Renal cortex interstitium (tissue), 11 donors: Measurements from ENCODE around the gene LRRC26. TPM values are rescaled to one million over a fixed set of nuclear protein-coding genes. Genes with fewer than 3 reads are reported as not detected.

Experiments used
- DNase-seq, 11 donors: peaks; one replicate each; pipeline ENCODE4 v3.0.0-alpha.2; 2013; ENCODE audit warnings: low read depth in 9 of 11, low spot score in 4 of 11; ENCODE audit errors: extremely low read depth in 1 of 11
- polyA plus RNA-seq, 3 donors: library from polyadenylated mRNA; unstranded; fragments of 120-200 nt; gene quantifications; one replicate each; pipeline ENCODE4 v1.2.1, GENCODE V29; 2013; ENCODE audit not compliant: insufficient read length in 3 of 3

Gene LRRC26
- polyA plus RNA-seq, 3 donors = 0.14 TPM; not detected in 2

DNA sequence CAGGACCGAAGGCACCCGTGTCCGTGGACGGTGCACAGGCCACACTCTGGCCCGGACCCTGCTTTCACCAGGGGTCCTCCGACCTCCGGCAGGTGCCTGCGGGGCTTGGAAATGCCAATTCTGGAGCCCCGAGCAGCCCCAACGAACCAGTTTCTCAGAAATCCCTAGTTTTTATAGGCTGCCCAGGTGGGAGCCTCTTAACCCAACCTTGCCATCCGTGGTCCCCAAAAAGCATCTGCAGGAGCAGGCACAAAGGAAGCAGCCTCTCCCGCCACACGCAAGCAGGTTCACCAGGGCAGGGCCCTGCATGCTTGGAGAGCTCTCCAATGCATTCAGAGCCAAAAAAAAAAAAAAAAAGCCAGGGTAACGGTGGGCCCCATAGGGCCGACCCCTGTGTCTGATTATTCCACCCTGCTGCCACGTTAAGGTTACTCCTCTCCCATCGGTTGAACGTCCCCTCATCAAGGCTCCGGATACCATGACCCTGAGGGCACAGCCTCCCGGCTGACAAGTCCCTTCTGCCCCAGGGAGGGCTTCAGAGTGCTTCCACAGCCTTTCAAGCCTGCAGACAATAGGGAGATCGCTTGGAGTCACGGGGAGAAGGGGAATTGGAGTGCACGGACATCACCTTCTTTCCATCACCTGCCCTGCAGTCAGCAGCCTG, 31.5 kb upstream of the LRRC26 start:
- no peak for DNase-seq

DNA sequence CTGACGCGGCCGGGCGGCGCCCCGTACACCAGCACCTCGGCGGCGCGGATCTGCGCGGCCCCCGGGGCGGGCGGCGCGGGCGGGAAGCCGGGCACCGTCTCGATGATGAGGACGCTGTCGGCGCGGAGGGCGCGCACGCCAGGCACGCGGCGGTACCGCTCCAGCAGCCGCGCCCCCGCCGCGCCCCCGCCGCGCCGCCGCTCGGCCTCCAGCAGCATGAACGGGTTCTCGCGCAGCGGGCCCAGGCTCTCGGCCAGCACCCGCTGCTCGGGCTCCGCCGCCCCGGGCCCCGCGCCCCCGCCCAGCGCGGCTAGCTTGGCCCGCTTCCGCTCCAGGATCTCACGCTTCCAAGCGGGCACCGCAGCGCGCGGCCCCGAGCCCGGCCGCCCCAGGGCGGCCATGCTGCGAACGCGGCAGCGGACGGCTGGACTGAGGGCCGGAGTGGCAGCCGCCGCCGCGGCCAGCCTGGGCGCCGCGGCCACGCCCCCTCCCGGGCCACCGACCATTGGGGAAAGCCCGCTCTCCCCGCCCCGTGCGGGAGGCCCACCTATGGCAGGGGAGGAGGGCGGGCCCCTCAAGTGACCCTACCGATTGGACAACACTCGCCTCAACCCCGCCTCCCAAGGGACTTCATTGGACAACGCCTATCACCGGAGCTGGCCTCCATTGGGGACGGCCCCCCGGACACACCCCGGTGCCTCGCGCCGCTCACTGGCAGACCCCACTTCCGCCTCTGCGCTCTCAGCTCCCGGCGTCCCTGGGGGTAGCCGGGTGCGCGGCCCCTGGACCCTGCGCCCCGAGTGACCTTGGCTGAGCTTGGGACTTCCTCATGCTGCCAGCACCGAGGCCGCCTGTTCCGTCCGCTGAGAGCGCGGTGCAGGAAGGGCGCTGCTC, 30.7 kb upstream of the LRRC26 start, which contains the start of gene TPRN:
Gene TPRN, minus strand, starts transcription at position 431 of the 894 bp plus-strand sequence. Its CDS starts 30 bp downstream, at position 401.
- DNase-seq = peak; percentile 94 to 99 (median 98)

DNA sequence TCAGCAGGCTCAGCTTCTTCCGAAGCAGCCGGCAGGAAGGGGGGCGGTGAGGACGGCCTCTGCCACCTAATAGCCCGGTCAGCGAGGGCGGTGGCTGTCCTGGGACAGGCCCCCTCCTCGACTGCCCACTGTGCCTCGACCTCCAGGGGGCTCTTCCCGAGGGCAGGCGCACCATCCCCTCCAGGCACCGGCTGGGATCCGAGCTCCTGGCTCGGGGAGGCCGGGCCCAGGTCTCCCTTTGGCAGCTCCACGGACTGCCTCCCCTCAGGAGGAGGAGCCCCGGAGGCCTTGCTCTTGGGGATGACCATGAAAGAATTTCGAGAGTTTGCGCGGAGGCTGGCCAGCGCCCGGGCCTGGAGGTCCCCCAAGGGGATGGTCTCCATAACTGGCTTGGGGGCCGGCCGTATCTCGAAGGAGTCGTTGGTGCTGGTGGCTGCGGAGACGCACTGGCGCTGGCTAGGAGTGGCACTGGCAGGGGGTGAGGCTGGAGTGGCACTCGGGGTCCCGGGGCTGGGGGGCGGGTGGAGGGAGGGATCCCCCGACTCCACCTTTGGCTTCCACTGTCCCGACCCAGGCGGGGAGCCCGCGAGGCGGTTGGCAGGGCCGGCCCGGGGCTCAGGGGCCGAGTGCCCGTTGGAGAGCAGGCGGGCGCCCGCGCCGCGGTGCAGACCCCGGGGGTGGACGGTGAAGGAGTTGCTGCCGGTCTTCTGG, 29.7 kb upstream of the LRRC26 start:
- DNase-seq = no peak

DNA sequence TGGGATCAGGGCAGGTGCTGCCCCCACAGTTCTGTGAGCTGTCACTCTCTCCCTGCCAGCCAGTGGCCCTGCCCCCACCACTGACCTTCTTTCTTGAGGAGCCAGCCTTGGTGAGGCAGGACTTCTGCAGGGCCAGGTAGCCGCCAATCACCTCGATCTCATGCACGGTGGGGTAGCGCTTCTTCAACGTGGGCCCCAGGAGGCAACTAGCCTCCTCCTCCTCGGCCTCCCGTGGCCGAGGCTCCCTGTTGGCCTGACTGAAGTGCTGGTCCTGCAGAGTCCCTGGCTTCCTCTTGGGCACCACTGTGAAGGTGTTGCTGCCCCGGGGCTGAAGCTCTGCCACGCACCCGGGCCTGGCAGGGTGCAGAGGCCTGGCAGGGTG, 29.0 kb upstream of the LRRC26 start:
- DNase-seq = no peak

DNA sequence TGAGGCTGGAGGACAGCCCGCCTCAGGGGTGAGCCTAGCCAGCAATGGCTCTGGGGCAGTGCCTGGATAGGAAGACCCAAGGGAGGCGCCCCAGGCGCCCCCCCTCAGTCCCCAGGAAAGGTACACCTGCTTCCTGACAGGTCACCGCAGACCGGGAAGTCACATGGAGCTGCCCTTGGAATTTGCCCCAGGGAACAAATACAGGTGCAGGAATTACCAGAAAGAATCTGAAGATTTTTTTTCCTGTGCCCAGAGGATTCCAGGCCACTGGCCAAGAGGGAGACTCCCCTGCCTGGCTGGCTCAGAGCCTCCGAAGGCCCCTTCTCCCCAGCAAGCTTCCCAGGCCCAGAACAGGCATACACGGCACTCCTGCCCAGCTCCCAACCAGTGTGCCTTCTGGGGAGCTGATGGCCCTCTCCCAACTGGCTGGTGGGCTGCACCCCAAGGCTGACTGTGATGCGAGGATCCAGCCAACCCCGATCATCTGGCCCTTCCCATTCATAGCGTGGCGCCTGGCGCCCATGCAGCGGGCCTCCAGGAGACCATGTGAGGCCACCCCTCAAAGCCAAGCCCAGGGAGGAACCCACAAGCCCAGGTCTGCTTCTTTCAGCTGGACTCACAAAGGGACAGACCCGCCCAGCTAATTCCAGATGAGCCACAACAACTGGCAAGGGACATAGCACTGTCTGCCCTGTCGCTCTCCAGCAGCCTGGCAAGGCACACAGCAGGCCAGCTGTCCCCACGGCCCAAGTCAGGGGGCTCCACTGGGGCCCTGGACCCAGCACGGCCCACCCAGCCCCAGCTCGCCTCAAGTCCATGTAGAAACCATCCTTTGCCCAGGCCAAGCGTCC, 28.4 kb upstream of the LRRC26 start:
- no peak for DNase-seq

DNA sequence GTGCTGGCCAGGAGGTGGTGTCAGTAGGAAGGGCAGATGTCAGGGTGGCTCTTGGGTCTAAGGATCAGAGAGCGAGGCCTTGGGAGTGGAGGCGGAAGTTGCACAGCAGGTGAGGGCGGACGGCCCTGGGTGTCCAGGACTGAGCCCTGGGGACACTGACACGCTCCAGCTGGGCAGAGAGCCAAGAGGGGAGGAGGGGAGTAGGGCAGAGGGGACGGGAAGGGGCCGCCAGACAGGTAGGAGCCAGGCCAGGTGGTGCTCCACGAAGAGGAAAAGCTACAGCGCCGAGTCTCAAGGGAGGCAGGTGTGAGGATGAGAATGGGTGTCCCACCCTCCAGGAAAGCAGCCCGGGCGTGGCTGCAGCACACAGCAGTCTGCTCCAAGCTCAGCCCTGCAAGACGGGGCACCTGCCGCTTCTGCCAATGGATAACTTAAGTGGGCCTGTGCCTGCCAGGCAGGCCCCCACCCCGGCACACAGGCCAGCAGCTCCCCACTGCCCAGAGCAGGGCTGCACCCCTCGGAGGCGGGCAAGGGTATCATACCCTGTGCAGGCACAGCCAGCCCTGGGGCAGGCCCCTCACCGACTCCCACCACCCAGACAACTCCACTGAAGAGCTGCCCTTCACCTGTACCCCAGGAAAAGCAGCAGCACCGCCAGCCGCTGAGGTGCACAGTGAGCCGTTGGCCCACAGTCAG, 25.8 kb upstream of the LRRC26 start:
- DNase-seq = no peak

DNA sequence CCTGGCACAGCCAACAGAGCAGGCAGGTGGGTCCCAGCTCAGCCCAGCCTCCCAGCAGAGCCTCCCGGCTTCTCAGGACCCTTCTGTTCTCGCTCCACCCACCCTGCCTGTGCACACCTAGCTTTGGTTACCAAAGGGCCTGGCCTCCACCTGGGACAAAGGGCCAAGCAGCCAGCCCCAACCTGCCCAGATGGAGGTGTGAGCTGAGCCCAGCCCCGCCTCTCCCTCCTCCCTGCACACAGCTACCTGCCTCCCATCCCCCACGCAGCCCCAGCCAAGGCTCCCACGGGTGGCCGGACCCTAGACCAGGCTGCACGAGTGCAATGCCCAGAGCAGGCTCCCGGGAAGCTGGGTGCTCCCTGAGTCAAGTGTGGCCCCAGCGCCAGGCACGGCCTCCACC, 25.1 kb upstream of the LRRC26 start:
- DNase-seq = no peak

DNA sequence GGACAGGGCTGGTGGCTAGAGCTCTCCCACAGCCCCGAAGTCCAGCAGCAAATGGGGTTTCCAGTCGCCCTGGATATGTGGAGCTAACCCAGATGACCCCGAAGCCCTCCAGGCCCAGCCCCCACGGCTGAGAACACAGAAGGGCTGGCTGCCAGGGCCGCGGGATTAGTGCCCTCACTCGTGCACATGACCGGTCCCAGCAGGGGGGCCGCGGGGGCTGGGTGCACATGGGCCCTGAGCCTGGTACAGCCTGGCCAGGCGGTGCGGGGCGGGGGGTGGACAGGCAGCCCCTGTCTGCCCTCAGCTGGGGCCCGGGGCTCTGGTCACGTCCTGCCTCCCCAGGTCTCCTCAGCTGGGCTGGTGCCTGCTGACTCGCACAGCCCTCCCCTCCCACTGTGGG, 24.5 kb upstream of the LRRC26 start:
- DNase-seq = no peak

DNA sequence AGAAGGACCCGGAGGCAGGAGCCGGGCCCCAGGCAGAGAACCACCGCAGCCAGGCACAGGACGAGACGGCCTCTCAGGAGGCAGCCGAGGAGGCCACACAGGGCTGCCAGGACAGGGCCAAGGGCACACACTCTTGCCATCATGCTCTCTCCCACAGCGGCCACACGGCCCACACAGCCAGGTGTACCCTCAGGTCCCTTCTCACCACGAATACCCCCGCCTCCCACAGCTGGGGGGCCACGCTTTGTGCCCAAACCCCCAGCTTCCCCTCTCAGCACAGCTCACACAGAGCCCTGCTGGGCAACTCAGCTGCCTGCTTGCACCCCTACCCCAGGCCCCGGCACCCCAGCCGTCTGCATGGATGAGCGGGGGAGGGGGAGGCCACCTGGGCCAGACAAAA, 23.9 kb upstream of the LRRC26 start:
- DNase-seq = no peak

DNA sequence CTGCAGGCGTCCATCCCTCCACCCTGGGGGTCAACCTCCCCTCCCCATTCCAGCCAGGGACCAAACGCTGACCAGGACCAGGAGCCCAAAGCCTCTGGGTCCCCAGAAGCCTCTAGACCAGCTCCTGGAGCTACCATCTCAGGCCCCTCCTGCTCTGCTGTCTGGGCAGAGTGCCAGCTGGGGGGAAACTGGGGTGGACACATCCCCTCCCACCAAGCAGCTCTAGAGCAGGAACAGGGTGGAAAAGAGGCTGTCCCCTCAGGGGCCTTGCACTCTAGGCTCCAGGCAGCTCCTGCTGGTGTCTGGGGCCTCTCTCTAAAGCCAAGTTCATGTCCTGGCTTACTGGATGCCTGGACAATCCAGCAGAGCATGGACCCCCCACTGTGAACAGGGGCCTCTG, 23.0 kb upstream of the LRRC26 start:
- DNase-seq = no peak

DNA sequence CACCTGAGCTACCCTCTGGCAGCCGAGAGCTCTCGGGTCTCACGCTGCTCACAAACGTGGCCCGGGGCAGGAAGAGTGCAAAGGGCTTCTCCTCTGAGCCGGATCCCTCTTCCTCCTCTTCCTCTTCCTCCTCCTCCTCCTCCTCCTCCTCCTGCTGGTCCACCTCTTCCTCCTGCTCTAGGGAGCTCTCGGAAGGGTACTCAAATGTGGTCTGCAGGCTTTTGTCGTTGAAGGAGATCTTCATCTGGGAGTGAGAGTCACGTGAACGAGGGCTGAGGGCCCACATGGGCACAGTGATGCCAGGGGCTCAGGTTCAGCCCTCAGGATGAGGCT, 22.6 kb upstream of the LRRC26 start:
- DNase-seq = no peak

DNA sequence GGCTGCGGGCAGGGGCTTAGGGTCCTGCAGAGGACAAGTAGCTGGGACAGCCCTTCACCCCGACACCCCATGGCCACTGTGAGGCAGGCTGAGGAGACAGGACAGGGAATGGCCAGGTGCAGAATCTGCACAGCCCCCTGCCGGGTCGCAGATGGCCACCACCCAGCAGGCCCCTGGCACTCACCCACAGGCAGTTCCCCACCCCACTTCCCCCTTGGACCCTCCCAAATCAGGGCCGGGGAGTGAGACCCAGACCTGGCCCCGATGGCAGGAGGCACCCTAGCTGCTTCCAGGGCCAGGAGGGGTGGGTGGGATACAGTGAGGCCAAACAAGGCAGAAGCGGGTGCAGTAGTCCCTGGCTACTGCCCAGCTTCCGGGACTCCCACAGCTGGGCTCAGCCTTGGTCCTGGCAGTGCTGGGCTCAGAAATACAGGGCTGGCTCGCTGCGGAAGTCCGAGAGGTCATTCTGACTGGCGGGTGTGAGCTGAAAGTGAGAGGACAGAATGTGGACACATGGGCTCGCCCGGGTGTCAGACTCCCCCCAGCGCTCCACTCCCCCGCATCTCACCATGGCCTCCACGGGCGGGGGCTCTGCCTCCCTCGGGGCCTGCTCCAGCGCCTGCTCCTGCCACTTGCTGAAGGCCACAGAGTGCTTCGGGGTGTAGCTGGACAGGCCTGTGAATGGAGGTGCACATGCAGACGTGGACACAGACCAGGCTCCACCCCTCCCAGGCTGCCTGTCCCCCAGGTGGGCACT, 22.0 kb upstream of the LRRC26 start:
- no peak for DNase-seq

DNA sequence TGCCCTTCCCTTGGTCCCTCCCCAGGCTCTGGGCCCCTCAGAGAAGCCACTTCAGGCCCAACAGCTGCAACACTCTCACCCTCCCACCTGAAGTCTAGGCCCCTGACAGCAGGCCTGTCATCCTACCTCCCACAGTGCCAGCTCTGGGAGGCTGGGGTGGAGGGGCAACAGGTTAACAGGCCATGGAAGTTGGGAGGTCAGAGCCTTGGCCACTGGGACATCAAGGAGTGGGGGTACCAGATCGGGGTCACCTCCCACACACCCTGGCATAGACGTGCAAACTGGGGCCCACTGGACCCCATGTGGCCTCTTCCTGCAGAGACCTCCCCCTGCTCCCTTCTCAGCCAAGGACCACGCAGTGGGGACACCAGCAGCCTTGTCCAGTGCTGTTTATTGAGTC, 21.4 kb upstream of the LRRC26 start:
- DNase-seq = no peak

DNA sequence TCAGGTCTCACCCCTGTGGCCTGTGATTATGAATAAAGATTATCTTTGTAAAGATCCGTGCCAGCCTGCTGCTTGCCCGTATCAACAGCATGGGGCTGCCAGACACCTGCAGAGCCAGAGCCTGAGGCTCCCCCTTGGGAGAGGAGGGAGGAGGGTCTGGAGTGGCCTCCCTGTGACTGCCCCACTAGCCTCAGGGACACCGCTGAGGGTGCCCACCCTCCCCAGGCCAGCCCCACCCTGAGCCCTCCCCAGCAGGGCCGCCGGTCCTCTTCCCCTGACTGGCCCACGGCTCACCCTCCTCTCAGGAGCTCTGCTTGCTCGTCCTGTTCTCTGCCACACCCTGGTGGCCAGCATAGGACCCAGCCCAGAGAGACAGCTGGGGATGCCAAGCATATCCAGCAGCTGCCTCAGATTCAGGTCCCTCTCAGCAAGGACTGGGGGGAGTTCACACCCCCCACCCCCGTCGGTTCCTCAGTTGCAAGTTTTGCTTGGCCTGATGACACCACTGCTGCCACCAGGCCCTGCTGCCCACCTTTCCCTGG, 20.5 kb upstream of the LRRC26 start:
- DNase-seq = no peak

DNA sequence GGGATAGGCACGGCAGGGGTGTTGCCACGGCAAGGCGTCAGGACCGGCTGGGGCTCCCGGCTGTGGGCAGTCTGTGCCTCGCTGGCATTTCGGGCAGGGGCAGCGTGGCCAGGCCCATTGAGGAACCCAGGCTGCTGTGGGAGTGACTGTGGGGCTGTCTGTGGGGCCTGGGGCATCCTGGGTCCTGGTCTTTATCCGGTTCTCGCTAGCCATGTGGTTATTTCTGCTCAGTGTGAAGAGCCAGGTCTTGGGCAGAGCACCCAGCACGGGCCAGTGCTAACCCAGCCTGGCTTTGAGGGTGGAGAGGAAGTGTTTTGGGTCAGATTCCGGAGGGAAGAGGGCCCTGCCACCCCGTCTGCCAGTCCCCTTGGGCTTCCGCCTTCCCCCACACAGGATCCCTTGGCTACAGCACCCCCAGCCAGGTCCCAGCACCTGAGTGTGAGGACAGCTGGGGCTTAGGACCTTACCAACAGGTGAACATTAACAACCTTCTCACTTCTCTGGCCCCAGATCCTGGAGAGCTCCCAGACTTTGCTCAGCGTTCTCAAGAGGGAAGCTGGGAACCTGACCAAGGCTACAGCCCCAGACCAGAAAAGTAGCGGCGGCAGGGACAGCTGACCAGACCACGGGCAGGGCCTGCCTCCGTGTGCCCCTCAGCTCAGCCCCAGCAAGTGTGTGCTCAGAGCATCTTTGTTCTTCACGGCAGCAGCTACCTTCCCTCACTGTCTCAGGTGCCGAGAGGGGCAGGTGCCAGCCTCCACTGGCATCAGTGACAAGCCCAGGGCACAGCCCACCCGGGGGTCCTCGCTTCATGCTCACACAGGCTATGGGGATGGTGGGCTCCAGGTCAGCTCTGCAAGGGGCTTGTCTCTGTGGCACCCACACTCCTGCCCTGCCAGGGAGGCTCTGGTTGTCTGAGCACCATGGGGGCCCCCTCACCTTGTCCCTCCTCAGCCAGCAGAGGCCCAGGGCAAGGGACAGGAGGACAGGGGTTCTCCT, 19.7 kb upstream of the LRRC26 start:
- no peak for DNase-seq

DNA sequence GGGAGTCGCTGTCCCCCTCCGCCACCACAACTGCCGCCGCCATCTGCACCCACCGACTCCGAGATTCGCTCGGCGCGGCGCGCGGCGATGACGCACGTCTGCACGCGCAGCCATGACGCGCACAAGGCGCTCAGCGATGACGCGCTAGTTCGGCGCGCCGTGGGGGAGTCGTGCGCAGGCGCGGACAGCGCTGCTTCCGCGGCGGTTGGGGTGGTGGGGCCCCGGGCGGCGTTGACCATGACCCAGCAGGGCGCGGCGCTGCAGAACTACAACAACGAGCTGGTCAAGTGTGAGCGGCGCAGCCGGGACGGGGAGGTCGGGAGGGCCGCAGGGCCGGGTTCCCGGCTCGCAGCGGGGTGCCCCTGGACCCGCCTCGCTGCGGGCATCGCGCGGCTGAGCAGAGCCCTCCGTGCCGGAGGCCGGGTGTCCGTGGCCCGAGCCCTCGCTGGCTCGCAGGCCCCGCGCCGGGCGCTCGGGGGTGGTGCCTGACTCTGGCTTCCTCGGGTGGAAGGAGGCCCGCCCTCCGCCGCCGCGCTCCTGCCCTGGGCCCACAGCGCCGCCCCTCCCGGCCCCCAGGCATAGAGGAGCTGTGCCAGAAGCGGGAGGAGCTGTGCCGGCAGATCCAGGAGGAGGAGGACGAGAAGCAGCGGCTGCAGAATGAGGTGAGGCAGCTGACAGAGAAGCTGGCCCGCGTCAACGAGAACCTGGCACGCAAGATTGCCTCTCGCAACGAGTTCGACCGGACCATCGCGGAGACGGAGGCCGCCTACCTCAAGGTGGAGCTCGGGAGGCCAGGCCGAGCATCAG, 18.8 kb upstream of the LRRC26 start, which contains the start of the genes ANAPC2 and SSNA1:
Gene ANAPC2, minus strand, starts transcription at position 71 of the 807 bp plus-strand sequence. Its CDS starts 28 bp downstream, at position 43.
Gene SSNA1, plus strand, starts transcription at position 187 of the 807 bp plus-strand sequence. Its CDS starts 51 bp downstream, at position 238.
- DNase-seq = peak; percentile 89 to 98 (median 94)
